SK-N-SH (cell line): ENCODE measurements around the gene TPH2.

Experiments
- ELF1 ChIP-seq: IDR thresholded peaks from 2 replicates; pipeline ENCODE4 v1.4.0; 2012
- EP300 ChIP-seq, 2 experiments: IDR thresholded peaks; 2 replicates each; pipeline versions ENCODE4 v1.4.0 to v1.6.1; 2012; ENCODE audit warnings: borderline replicate concordance in 1 of 2, low read depth in 1 of 2, low read length in 1 of 2
- GATA2 ChIP-seq: sonication (generic); formaldehyde crosslinking; IDR thresholded peaks from 2 replicates; pipeline ENCODE4 v1.5.0; 2020; ENCODE audit warnings: mild to moderate bottlenecking, missing genetic modification reagents
- JUND ChIP-seq: IDR thresholded peaks from 2 replicates; pipeline ENCODE4 v1.4.0; 2012
- MXI1 ChIP-seq: IDR thresholded peaks from 2 replicates; pipeline ENCODE4 v1.6.1; 2012; ENCODE audit warnings: mild to moderate bottlenecking, low read depth, low read length, improper control_type of control experiment
- NRF1 ChIP-seq: IDR thresholded peaks from 2 replicates; pipeline ENCODE4 v1.6.1; 2012; ENCODE audit warnings: low read depth, mild to moderate bottlenecking, low read length
- POLR2AphosphoS5 ChIP-seq: IDR thresholded peaks from 2 replicates; pipeline ENCODE4 v1.6.1; 2012; ENCODE audit warnings: low read depth, low read length
- RAD21 ChIP-seq: IDR thresholded peaks from 2 replicates; pipeline ENCODE4 v1.6.1; 2012; ENCODE audit warnings: mild to moderate bottlenecking, low read length
- SIN3A ChIP-seq: IDR thresholded peaks from 2 replicates; pipeline ENCODE4 v1.6.1; 2012; ENCODE audit warnings: low read depth, mild to moderate bottlenecking, low read length, moderate library complexity, borderline replicate concordance
- YY1 ChIP-seq: IDR thresholded peaks from 2 replicates; pipeline ENCODE4 v1.4.0; 2012; ENCODE audit warnings: low read depth, mild to moderate bottlenecking
- TF ChIP-seq, protein P1 (sequence below): fragments of 200-600 bp; sonication (generic); IDR thresholded peaks from 2 replicates; pipeline ENCODE4 v1.6.1; 2017; ENCODE audit warnings: antibody characterized with exemption, mild to moderate bottlenecking, moderate library complexity
- TF ChIP-seq, protein P2 (sequence below): fragments of 150-350 bp; IDR thresholded peaks from 2 replicates; pipeline ENCODE4 v1.6.1; 2017; ENCODE audit warnings: antibody characterized with exemption, low read length, low read depth, borderline replicate concordance
- TF ChIP-seq, protein P3 (sequence below): IDR thresholded peaks from 2 replicates; pipeline ENCODE4 v1.4.0; 2012; ENCODE audit warnings: low read depth, borderline replicate concordance
- TF ChIP-seq, protein P4 (sequence below): IDR thresholded peaks from 2 replicates; pipeline ENCODE4 v1.6.1; 2012; ENCODE audit warnings: mild to moderate bottlenecking, low read depth, low read length, moderate library complexity

DNA sequence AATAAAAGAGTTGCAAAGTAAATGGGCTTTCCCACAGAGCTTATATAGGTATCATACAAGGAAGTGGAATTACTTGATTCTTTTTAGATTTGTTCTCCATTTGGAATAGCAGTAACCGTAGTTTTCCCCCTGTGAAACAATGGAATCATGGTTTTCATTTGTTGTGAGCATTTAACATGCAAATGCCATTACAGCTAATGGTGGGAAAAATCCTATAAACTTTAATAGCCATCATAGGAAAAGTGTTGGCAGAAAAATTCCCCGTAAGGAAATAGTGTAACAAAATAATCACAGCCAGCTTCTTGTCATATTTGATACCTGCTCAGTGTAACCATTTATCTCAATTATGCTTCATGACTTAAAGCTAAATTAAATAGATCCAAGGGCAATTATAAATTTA lies 95.3 kb downstream of the TPH2 start:
- no peak for TF ChIP-seq RAD21
- TF ChIP-seq, protein P1, sequence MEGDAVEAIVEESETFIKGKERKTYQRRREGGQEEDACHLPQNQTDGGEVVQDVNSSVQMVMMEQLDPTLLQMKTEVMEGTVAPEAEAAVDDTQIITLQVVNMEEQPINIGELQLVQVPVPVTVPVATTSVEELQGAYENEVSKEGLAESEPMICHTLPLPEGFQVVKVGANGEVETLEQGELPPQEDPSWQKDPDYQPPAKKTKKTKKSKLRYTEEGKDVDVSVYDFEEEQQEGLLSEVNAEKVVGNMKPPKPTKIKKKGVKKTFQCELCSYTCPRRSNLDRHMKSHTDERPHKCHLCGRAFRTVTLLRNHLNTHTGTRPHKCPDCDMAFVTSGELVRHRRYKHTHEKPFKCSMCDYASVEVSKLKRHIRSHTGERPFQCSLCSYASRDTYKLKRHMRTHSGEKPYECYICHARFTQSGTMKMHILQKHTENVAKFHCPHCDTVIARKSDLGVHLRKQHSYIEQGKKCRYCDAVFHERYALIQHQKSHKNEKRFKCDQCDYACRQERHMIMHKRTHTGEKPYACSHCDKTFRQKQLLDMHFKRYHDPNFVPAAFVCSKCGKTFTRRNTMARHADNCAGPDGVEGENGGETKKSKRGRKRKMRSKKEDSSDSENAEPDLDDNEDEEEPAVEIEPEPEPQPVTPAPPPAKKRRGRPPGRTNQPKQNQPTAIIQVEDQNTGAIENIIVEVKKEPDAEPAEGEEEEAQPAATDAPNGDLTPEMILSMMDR = no peak
- TF ChIP-seq, protein P2, sequence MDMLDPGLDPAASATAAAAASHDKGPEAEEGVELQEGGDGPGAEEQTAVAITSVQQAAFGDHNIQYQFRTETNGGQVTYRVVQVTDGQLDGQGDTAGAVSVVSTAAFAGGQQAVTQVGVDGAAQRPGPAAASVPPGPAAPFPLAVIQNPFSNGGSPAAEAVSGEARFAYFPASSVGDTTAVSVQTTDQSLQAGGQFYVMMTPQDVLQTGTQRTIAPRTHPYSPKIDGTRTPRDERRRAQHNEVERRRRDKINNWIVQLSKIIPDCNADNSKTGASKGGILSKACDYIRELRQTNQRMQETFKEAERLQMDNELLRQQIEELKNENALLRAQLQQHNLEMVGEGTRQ = no peak
- no peak for TF ChIP-seq EP300 (IDR thresholded peaks at IDR 0.05; ENCODE audit: borderline replicate concordance in 1 of 2, low read depth in 1 of 2, low read length in 1 of 2)
- TF ChIP-seq ELF1 = no peak
- no peak for TF ChIP-seq JUND
- TF ChIP-seq, protein P3, sequence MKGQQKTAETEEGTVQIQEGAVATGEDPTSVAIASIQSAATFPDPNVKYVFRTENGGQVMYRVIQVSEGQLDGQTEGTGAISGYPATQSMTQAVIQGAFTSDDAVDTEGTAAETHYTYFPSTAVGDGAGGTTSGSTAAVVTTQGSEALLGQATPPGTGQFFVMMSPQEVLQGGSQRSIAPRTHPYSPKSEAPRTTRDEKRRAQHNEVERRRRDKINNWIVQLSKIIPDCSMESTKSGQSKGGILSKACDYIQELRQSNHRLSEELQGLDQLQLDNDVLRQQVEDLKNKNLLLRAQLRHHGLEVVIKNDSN = no peak
- TF ChIP-seq, protein P4, sequence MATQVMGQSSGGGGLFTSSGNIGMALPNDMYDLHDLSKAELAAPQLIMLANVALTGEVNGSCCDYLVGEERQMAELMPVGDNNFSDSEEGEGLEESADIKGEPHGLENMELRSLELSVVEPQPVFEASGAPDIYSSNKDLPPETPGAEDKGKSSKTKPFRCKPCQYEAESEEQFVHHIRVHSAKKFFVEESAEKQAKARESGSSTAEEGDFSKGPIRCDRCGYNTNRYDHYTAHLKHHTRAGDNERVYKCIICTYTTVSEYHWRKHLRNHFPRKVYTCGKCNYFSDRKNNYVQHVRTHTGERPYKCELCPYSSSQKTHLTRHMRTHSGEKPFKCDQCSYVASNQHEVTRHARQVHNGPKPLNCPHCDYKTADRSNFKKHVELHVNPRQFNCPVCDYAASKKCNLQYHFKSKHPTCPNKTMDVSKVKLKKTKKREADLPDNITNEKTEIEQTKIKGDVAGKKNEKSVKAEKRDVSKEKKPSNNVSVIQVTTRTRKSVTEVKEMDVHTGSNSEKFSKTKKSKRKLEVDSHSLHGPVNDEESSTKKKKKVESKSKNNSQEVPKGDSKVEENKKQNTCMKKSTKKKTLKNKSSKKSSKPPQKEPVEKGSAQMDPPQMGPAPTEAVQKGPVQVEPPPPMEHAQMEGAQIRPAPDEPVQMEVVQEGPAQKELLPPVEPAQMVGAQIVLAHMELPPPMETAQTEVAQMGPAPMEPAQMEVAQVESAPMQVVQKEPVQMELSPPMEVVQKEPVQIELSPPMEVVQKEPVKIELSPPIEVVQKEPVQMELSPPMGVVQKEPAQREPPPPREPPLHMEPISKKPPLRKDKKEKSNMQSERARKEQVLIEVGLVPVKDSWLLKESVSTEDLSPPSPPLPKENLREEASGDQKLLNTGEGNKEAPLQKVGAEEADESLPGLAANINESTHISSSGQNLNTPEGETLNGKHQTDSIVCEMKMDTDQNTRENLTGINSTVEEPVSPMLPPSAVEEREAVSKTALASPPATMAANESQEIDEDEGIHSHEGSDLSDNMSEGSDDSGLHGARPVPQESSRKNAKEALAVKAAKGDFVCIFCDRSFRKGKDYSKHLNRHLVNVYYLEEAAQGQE = no peak
- TF ChIP-seq NRF1 = no peak
- TF ChIP-seq POLR2AphosphoS5 = no peak
- no peak for TF ChIP-seq YY1
- TF ChIP-seq SIN3A = no peak
- no peak for TF ChIP-seq GATA2 (CRISPR knock-in tag)
- TF ChIP-seq MXI1 = no peak
